H1 (cell line): Measurements from ENCODE around the gene ANO6. TPM values are rescaled to one million over a fixed set of nuclear protein-coding genes. Genes with fewer than 3 reads are reported as not detected.

ENCODE experiments used
- KDM1A ChIP-seq: fragments of 200-600, 300-600 bp; sonication (generic); IDR thresholded peaks from 2 replicates; pipeline ENCODE4 v1.7.1; 2016; ENCODE audit warnings: mild to moderate bottlenecking, low read length, borderline replicate concordance
- KDM5A ChIP-seq: fragments of 200-600 bp; IDR thresholded peaks from 2 replicates; pipeline ENCODE4 v1.7.1; 2012; ENCODE audit warnings: mild to moderate bottlenecking, low read length, inconsistent platforms, mixed read lengths
- SIN3A ChIP-seq, 2 experiments: IDR thresholded peaks in 1 of 2; conservative IDR thresholded peaks in 1 of 2; 2 replicates each; pipeline ENCODE4 v1.6.1; 2011 to 2012; ENCODE audit warnings: low read length in 2 of 2, improper control_type of control experiment in 1 of 2, low read depth in 1 of 2, mild to moderate bottlenecking in 1 of 2
- polyA plus RNA-seq, 7 experiments: library from polyadenylated mRNA; depleted of rRNA in 3 of 7; stranded (reverse) in 5 of 7; unstranded in 2 of 7; fragments of >200 nt in 5 of 7; fragments of 200-250 nt in 2 of 7; gene quantifications; 1 replicate in 5 of 7; 2 replicates in 1 of 7; 4 replicates in 1 of 7; pipeline versions ENCODE4 v1.2.1 to v1.2.3, GENCODE V29; 2011 to 2013; ENCODE audit warnings: missing spikeins in 2 of 7, mixed read lengths in 2 of 7
- total RNA-seq: library from RNA; stranded (reverse); fragmentation: NEBNext Ultra II Directional; extraction: Animal tissue kit (Norgen Biotek cat#: 25700); gene quantifications from 2 replicates; pipeline ENCODE4 v1.2.1, GENCODE V29; 2021

The ANO6 gene
- total and polyA plus RNA-seq, 2 of the 8 experiments (the other 6 are each of a cell fraction or from before 2014, with no cell fraction given) = 15.1 to 39.7 TPM

DNA sequence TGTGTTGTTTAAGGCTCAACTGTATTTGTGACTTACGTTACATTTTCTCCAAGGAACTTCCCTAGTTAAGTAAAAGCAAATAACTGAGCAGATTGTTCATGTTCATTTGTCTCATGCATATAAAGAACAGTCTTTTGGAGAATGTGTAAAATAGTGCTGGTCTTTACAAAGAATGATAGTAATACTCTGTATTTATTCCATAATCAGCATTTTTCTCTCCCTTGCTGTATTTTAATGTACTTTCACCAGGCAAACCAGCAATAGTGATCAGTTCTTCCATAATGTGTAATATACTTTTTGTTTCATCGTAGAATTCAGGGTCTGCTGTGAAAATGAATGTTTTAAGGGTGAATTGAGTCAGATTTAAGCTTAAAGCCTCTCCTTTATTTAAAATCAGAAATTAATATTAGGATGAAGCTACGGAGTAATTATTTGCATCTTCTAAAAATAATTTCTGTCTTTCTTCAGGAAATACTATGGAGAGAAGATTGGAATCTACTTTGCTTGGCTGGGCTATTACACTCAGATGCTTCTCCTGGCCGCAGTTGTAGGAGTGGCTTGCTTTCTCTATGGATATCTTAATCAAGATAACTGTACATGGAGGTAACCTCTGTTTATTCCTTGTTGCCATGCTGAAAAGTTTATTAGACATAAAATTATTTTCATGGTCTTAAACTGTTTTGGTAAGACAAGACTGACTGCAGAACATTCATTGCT lies 141.1 kb downstream of the ANO6 start (continued):
- TF ChIP-seq KDM5A (no peak), KDM1A (no peak), SIN3A (conservative IDR thresholded peaks at IDR 0.05 in 1 of 2, IDR thresholded peaks at IDR 0.05 in 1 of 2; ENCODE audit: low read depth in 1 of 2, low read length in 2 of 2) (no peak)
